Measurements from ENCODE around the gene PRICKLE1. TPM values are rescaled to one million over a fixed set of nuclear protein-coding genes. Genes with fewer than 3 reads are reported as not detected.

The PRICKLE1 gene
- total and polyA plus RNA-seq, 10 of the 15 experiments (the other 5 are each of a cell fraction or from before 2014, with no cell fraction given) = 0.47 to 2.8 (median 0.86) TPM

DNA sequence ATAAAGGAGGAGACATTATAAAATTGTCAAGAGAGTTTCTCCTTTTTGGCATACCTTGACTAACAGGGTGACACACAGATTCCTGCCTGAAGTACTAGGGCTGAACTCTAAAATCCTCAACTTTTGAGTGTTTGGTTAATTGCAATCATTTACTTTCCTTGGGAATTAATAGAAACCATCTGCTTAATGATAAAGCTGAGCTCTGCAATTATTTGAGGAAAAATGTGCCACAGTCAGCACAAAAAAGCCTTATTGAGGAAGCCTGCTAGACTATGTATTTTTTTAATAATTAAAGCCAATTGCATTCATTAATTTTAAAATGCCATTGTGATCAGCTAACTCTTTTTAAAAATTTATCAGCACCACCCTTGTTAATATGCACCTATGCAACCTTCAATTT lies 38.7 kb downstream of the PRICKLE1 start (continued):
- TF ChIP-seq, protein P1, sequence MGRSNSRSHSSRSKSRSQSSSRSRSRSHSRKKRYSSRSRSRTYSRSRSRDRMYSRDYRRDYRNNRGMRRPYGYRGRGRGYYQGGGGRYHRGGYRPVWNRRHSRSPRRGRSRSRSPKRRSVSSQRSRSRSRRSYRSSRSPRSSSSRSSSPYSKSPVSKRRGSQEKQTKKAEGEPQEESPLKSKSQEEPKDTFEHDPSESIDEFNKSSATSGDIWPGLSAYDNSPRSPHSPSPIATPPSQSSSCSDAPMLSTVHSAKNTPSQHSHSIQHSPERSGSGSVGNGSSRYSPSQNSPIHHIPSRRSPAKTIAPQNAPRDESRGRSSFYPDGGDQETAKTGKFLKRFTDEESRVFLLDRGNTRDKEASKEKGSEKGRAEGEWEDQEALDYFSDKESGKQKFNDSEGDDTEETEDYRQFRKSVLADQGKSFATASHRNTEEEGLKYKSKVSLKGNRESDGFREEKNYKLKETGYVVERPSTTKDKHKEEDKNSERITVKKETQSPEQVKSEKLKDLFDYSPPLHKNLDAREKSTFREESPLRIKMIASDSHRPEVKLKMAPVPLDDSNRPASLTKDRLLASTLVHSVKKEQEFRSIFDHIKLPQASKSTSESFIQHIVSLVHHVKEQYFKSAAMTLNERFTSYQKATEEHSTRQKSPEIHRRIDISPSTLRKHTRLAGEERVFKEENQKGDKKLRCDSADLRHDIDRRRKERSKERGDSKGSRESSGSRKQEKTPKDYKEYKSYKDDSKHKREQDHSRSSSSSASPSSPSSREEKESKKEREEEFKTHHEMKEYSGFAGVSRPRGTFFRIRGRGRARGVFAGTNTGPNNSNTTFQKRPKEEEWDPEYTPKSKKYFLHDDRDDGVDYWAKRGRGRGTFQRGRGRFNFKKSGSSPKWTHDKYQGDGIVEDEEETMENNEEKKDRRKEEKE (IDR thresholded peaks at IDR 0.05) = no peak
- no peak for TF ChIP-seq ESRRA (IDR thresholded peaks at IDR 0.05; ENCODE audit: low read length)
- no peak for TF ChIP-seq RB1 (IDR thresholded peaks at IDR 0.05; ENCODE audit: borderline replicate concordance)
- TF ChIP-seq, protein P2, sequence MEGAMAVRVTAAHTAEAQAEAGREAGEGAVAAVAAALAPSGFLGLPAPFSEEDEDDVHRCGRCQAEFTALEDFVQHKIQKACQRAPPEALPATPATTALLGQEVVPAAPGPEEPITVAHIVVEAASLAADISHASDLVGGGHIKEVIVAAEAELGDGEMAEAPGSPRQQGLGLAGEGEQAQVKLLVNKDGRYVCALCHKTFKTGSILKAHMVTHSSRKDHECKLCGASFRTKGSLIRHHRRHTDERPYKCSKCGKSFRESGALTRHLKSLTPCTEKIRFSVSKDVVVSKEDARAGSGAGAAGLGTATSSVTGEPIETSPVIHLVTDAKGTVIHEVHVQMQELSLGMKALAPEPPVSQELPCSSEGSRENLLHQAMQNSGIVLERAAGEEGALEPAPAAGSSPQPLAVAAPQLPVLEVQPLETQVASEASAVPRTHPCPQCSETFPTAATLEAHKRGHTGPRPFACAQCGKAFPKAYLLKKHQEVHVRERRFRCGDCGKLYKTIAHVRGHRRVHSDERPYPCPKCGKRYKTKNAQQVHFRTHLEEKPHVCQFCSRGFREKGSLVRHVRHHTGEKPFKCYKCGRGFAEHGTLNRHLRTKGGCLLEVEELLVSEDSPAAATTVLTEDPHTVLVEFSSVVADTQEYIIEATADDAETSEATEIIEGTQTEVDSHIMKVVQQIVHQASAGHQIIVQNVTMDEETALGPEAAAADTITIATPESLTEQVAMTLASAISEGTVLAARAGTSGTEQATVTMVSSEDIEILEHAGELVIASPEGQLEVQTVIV (IDR thresholded peaks at IDR 0.05; ENCODE audit: borderline replicate concordance, partially characterized antibody) = no peak
- TF ChIP-seq IKZF2 (IDR thresholded peaks at IDR 0.05) = no peak
- no peak for TF ChIP-seq MTA3 (IDR thresholded peaks at IDR 0.05; ENCODE audit: borderline replicate concordance, low read length)
- TF ChIP-seq KAT2A (conservative IDR thresholded peaks at IDR 0.05; ENCODE audit: control insufficient read depth, low read depth, low read length) = no peak
- TF ChIP-seq RAD21 (IDR thresholded peaks at IDR 0.05; ENCODE audit: insufficient read depth, low read depth, low read length) = no peak
- TF ChIP-seq EZH2 (IDR thresholded peaks at IDR 0.05; ENCODE audit: borderline replicate concordance, control insufficient read depth, low read depth, low read length) = no peak

Measured in GM12878 (cell line).